Transverse colon (tissue), 4 donors: Measurements from ENCODE around the gene PXK.

ENCODE experiments used
- POLR2AphosphoS5 ChIP-seq, 3 donors: sonication (generic); formaldehyde crosslinking; IDR thresholded peaks; one replicate each; pipeline ENCODE4 v1.6.1; 2016; ENCODE audit warnings: antibody characterized with exemption in 3 of 3
- TF ChIP-seq, protein P1 (sequence below), 5 experiments: fragments of 200-600 bp in 3 of 5; fragments of 450-650 bp in 2 of 5; sonication (generic) in 3 of 5; IDR thresholded peaks; 1 replicate in 2 of 5; 2 replicates in 3 of 5; pipeline ENCODE4 v1.5.1; 2016 to 2017; ENCODE audit warnings: antibody characterized with exemption in 5 of 5, inconsistent platforms in 3 of 5, mild to moderate bottlenecking in 2 of 5, moderate library complexity in 1 of 5

DNA sequence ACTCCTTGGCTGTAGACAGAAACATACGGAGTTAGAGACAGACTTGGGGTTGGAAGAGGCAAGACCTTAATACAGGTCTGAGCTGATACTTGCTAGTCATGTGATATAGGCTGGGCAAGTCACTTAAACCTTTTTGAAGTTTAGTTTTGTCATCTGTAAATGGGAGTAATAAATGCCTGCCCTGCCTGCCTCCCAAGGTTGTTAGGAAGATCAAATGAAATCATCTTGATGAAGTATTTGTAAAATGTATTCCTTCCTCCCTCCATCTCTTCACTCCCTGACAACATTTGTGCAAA is 2.9 kb downstream of the PXK start:
- TF ChIP-seq, protein P1, sequence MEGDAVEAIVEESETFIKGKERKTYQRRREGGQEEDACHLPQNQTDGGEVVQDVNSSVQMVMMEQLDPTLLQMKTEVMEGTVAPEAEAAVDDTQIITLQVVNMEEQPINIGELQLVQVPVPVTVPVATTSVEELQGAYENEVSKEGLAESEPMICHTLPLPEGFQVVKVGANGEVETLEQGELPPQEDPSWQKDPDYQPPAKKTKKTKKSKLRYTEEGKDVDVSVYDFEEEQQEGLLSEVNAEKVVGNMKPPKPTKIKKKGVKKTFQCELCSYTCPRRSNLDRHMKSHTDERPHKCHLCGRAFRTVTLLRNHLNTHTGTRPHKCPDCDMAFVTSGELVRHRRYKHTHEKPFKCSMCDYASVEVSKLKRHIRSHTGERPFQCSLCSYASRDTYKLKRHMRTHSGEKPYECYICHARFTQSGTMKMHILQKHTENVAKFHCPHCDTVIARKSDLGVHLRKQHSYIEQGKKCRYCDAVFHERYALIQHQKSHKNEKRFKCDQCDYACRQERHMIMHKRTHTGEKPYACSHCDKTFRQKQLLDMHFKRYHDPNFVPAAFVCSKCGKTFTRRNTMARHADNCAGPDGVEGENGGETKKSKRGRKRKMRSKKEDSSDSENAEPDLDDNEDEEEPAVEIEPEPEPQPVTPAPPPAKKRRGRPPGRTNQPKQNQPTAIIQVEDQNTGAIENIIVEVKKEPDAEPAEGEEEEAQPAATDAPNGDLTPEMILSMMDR (IDR thresholded peaks at IDR 0.05), result no peak
- TF ChIP-seq POLR2AphosphoS5 (IDR thresholded peaks at IDR 0.05), result no peak
